GM21390 (cell line): ENCODE measurements around the gene RASGRF2.

Experiments used
- ATAC-seq: cut with Tn5 transposase; IDR thresholded peaks from one replicate; pipeline ENCODE4 v1.9.1; 2021; ENCODE audit not compliant: unreplicated experiment

RASGRF2 gene

DNA sequence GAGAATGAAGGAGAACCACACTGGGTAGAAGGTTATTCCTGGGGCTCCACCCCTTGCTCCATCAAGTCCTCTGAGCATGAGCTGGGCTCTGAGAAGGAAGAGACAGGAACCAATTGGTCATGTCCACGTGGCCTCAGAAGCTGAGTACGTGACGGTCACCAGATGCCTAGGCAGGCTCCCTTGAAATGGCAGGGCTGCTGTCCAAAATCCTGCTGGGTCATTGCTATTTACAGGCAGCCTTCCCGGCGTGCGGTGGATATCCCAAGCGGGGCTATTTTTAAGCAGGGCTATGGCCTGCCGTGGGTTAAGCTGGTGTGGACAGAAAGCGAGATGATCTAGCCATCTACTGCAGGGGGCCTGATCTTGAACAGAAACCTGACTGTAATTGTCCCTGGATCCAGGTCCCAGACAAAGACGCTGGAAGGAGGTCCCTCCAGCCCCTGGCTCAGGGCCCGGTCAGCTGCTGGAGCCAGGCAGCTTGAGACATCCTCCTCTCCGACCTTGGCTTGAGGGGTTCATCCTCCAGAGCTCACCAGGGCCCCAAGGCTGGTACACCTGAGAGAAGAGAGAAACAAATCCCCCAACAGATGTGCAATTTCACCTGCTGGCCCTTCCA lies 272.4 kb downstream of the RASGRF2 start:
- no peak for ATAC-seq

DNA sequence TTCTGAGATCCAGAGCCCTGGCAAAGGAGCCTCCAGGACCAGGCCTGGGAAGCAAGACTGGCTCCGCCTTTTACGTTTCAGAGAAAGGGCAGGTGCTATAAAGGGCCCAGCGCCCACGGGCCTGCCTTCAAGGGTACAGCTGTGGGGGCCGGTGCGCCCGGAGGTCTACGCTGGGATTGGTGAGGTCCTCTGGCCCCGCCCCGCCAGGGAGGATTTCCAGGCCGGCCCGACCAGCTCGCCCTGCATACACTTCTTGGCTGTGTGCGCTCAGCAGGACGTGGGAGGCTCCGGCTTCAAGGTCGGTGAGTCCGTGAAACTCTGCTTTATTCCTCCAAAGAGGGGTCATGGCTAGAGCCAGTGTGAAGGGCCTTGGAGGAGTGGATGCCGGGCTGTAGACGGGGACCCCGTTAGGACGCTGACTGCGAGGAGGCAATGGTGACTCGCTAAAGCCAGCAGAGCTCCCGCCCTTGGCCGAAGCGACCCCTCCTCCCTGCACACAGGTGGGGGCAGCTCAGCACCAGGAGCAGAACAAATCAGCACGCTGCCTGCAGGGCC lies 273.0 kb downstream of the RASGRF2 start, which contains the start of gene CKMT2:
Gene CKMT2 (plus strand): TSS at position 243 of the 555 bp plus-strand sequence. CDS start 17,811 bp downstream, outside the sequence.
- no peak for ATAC-seq

DNA sequence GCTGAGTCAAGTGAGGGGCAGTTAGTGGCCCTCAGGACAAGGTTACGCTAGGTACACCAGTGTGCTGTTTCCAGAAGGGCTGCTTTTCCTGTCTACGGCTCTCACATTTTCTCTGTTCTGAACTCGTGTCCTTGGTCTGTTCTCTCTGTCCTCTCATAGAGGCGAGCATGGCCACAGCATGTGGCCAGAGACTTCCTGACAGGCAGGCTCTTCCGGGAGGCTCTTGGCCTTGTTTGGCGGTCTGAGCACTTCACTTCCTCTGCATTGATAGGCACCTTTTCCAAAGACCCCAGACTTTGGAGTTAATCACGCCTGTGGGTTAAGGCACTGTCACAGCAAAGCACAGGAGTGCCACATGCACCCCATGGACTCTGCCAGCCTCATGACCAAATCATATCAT lies 274.1 kb downstream of the RASGRF2 start:
- no peak for ATAC-seq

DNA sequence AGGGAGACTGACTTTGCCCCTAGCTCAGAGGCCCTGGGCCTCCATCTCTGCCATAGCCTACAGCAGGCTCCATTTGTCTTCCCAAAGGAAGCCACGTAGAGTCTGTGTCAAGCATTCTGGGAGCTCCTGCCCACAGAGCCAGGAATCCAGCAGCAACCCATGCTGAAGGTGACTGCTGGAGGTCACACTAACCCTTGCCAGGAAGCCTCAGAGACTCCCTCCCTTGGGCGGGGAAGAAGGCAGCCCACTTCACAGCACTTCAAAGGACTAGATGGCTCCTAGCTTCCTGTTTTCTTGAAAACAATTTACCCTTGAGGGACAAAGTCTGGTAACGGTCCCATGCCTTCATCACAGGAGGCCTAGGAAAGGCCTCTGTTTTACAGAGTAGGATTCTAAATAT lies 274.6 kb downstream of the RASGRF2 start:
- no peak for ATAC-seq

DNA sequence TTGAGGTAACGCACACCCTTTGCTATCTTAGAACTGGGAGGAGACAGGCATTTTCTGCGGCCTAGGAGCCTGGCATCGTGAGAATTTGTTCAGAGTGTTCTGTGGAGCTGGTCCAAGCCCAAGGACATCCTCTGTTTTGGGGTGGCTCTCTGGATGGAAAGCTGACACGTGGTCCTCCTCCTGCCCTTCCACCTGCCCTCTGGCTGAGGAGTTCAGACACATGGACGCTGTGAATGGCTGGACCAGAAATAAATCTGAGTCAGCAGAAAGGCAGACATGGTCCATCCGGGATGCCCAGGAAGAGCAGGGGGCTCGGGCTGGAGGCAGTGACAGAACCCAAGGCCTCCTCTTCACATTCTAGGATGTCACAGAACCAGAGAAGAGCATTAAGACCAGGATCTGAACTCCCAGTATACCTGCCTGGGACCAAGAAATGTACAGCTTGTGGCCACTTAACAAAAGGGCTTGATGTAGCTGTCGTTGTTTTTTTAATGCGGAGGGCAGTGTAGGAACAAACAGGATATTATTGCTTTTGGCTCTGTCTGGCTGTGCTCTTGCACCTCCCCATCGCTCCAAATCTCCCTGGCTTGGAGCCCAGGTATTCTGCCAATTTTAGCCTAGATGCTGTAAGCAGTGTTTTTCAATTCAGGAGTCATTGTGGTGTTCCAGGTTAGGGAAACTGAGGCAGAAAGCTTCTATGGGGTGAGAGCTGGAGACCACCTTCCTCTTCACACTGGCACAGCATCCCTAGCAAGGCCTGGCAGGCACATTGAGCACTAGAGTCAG lies 275.3 kb downstream of the RASGRF2 start:
- no peak for ATAC-seq

DNA sequence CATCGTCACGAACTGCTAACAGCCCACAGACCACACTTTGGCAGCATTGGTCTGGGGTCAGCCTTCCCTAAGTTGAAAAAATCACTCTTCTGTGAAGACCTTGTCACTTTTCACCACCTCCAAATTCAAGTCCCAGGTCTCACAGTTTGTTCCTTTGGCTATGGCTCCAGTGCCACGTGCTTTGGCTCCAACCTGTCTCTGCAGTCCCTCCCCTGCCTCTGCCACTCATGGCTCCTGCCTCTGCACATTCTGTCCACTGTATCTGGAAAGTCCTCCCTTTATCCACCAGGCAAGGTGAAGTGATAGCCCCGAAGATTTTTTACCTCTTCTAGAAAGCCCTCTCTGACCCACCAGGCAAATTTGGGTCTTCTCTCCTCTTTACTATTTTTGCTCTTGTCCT lies 278.3 kb downstream of the RASGRF2 start:
- no peak for ATAC-seq

DNA sequence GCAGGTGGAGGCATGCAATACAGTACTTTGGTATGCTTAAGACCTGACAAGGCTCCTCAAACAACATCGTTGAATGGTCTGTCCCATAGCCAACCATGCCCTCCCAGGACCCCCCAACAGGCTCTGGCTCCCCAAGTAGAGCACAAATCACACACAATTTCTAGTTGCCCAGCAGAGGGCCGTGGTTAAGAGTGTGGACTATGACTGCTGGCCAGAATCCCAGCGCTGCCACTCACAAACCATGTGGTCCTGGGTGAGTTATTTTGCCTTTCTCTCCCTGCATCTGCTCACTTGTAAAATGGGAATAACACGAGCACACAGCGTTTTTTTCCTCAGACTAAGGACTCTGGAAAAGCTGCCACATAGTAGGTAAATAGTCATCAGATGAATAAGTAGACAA lies 279.4 kb downstream of the RASGRF2 start:
- no peak for ATAC-seq

DNA sequence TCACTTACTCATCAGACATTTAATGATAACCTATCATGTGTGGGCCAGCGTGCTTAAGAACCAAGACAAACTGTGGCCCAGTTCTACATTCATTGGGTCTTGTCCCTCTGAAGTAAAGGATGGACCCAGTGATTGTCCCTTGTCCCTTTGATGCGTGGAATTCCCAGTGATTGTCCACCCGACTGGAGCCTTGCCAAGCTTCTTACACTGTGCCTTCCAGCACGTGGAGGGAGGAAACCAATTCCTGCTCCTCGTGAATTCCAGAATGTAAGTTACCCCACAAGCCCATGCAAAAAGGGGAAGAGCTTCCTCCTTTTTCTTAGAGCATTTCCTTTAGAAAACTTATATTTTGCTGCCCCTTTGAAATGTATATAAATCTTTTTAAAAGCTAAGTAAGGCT lies 280.8 kb downstream of the RASGRF2 start:
- ATAC-seq: no peak

DNA sequence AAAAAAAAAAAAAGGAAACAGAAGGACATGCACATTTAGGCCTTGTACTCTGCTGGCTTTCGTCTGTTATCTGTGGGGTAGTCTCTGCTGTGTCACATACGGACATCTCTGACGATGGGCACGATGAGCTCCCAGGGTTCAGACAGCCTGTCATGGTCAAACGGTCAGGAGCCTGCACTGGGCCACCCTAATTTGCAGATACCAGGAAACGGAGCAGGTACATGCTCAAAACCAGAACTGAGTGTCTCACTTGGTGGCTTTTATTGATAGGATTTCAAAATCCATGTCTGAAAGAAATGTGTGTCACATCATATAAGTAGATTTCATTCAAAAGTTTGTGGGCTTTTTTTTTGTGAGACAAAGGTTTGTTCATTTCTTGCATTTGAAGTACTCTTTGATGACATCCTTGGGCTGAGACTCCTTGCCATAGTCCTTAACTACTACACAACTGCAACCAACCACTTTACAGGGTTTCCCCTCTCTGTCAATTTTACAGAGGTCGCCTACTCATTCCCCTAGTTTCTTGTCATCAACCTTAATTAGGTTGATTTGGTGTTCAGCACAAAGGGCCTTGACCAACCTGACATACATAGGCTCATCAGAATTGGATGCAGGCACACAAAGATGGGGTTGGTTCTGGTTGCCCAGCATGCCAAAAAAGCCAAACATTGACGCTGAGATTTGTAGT lies 281.9 kb downstream of the RASGRF2 start:
- ATAC-seq: no peak

DNA sequence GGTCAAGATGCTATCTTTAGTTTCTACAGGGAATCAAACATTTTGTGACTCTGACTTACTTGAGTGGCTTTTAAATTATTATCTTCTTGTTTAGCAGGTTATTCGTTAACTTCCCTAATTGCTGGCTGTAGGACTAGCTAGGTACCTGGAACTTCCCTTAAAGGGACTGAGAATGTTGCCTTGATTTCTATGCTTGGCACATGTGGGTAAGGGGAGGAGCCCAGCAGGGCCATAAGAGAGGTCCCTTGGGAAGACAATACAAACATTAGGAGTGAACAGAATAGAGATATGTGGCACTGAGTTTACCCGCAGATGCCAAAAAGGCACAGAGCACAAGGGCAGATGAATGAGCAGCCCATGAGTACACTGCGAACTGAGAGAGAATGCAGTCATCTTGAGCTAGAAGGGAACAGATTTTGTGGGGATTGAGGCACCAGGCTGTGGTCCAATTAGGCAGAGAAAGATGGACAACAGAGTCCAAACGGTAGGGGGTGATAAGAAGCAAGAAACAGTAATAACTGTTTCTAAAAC lies 282.8 kb downstream of the RASGRF2 start:
- no peak for ATAC-seq

DNA sequence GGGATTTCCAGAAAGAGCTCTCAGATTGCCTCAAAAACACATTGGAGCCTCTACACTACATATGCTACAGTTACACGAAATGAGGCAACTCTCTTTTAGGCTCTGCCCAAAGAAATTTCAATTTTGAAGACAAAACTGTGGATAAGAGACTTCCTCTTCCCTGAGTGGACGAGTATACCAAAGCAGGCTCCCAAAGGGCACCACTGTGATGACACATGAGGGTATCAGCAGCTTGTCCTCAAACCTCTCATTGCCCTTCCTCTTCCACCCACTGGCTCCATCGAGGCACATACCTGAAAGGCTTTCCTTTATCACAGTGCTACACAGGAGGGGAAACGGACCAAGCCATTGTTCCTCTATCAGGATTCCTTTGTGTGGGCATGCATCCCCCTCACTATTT lies 284.3 kb downstream of the RASGRF2 start:
- no peak for ATAC-seq

DNA sequence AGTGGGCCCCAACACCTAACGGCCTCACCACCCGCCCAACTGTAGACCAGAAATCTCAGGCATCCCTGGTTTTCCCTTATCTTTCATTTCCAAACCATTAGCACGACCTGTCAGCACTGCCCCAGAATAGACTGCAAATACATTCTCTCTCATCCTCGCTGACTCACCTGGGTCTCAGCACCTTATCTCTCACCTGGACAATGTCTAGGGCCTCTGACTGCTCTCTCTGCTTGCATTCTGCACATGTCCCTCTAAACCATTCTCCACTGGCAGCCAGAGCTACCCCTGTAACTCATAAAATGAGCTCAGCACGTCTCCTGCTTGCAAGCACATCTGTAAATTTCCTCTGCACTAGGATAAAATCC lies 285.7 kb downstream of the RASGRF2 start:
- ATAC-seq: no peak

DNA sequence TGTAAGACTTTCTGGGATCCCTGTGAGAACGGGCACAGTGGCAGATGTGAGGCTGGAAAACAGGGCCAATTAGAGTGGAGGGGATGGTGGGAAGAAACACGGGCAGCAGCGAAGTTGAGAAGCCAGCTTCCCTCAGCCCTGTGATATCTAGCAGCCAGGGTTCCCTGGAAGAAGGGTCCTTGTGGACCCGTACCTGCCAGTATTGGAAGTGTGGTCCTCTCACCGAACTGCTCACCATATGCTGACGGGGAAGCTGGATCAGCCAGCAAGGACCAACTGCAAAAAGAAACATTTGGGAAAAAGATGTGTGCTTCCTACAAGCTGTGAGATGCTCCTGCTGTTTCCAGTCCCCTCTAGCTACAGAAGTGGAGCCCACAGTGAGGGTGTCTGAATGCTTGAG lies 286.5 kb downstream of the RASGRF2 start:
- no peak for ATAC-seq

DNA sequence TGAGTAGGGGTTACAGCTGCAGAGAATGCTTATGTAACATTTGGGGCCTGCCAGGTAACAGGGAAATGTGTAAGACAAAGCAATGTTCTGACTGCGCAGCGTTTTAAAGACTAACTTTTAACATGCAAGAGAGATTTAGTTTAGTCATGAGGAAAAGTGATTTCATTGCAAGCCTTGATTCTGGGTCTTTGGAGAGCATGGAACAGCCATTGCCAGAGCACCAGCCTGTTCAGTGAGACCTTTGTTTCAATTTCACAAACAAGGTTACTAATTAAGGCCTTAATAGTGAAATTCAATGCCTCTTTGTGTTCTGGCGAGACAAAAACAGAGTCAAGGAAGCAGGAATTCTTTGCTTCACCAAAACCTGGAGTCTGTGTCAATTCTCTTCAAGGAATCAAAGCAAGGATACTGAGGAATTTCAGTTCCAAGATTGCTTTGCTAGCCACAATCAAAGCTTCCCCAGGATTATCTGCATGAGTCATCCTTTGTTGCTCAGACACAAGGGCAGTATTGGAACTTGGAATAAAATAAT lies 287.3 kb downstream of the RASGRF2 start:
- no peak for ATAC-seq

DNA sequence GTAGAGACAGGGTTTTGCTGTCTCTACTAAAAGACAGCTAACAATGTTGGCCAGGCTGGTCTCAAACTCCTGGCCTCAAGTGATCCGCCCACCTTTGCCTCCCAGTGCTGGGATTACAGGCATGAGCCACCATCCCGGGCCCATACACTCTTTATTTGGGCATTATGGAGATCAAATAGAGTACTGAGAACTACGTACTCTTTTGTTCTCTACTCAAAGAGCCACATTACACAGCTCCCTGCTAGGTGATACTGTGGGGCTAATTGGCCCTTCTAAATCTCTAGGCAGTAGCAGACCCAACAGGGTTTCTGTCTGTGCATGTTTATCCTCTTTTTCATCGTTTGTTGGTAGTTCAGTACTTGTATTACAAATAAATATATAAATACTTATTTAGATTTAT lies 289.1 kb downstream of the RASGRF2 start:
- no peak for ATAC-seq

DNA sequence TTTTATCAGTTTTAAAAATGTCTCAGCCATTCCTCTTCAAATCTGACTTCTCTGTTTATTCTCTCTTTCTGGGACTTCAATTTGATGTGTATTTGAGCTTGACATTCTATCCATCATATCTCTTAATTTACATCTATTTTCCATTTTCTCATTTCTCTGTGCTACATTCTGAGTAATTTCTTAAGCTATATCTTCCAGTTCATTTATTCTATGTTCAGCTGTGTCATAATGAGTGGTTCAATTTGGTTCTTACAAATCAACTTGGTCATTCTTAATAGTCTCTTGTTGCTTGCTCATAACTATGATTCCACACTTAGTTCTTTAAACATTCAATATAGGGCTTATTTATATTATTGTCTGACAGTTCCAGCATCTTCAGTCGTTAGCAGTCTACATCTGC lies 289.8 kb downstream of the RASGRF2 start:
- no peak for ATAC-seq

DNA sequence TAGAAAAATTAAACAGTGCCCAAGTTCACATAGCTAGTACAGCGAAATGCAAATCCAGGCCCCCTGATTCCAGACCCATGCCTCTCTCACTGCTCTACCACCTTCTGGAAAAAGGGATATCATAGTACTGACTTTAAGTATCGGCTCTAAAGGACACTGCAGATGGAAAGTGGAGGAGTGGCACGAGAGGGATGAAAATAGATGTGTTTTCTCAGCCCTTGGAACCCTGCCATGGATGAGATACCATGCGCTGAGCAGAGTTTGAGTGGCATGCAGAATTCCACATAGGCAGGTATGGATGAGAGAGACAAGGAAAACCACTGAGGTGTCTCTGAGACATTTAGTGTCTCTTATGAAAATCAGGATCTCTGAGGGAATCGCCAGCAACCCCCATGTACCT lies 291.8 kb downstream of the RASGRF2 start:
- ATAC-seq: no peak

DNA sequence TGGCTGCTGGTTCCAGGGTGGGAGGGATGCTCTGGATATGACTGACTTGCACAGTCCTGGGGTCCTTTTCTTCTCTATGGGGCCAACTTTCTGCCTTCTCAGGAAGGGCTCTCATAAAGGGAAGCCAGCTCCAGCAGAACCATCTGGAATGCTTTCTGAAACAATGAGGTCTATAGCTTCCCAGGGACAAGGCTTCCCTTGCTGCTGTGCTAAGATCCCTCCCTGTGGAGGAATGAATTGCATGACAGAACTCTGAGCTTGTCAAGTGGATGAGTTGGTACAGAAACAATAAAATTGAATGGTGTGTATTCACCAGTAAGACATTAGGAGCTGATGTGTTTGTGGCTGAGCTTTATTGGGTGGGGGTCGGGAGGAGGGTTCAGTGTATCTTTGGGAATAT lies 292.7 kb downstream of the RASGRF2 start:
- ATAC-seq: no peak

DNA sequence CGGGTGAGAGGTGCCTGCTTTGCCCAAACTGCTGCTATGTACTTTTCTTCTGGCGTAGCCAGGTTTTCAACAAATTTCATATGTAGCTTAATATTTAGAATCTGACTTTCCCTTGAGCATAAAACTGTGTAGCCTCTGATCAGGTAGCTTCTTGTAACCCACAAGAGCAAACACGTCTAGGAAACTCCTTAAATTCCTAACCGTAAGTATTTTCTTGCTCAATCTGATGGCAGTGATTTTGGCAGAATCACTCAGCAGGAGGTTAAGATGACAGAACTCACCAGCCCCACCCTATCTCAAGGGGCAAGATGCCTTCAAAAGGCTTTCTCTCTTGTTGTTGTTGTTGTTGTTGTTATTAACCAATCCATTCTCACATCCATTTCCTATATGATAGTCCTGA lies 293.7 kb downstream of the RASGRF2 start:
- ATAC-seq: no peak

DNA sequence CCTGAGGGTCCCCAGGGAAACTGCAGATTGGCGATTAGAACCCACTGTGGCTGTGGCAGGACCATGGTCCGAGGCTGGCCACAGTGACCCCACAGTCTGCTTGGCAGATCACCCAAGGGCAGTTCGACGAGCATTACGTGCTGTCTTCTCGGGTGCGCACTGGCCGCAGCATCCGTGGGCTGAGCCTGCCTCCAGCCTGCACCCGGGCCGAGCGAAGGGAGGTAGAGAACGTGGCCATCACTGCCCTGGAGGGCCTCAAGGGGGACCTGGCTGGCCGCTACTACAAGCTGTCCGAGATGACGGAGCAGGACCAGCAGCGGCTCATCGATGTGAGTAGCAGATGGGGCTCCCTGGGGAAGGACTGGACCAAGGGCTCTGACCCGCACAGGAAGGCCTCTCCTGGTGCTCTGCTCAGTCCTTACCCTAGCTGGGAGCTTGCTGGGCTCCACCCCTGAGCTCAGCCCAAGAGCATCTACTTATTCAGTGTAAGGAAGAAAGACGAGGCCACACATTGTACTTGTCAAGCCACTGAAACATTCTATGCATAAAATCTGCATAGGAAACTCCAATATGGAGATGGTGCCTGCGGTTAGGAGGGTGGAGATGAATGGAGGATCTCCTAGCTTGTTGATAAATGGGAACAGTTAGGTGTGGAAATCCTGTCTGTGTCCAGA lies 294.9 kb downstream of the RASGRF2 start:
- ATAC-seq: no peak

DNA sequence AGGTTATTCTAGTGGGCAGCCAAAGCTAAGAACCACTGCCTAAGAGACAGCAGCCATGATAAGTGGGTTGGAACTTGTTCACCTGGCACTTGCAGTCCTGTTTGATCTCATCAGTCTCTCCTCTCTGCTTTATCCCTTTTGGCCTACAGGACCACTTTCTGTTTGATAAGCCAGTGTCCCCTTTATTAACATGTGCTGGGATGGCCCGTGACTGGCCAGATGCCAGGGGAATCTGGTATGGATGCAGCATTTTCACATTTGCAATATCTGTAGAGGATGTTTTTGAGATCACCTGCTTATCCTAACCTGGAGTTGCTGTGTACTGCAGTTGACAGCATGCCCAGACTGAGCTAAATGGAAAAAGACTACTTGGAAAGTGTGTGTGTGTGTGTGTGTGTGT lies 296.6 kb downstream of the RASGRF2 start:
- no peak for ATAC-seq
